T-helper 17 cell (primary cell): ENCODE measurements around the gene CD69. TPM values are rescaled to one million over a fixed set of nuclear protein-coding genes. Genes with fewer than 3 reads are reported as not detected.

Experiments
- ATAC-seq: fragments of 150-1000 bp; cut with Tn5 transposase; 2 replicates; pipeline ENCODE4 v1.10.0; 2021; ENCODE audit warnings: mild to moderate bottlenecking, moderate library complexity
- DNase-seq, 3 donors: peaks; one replicate each; pipeline versions ENCODE4 v3.0.0 to v3.0.0-alpha.2; 2020 to 2021
- H3K9me3 ChIP-seq: one replicate; pipeline ENCODE4 v1.7.0; 2013; ENCODE audit warnings: low read length, mild to moderate bottlenecking; ENCODE audit not compliant: control insufficient read depth, poor library complexity, severe bottlenecking
- H3K27ac Mint-ChIP-seq: one replicate; pipeline ENCODE4 v1.8.0; 2022; ENCODE audit warnings: mild to moderate bottlenecking, moderate library complexity, mixed read lengths
- H3K27me3 Mint-ChIP-seq: one replicate; pipeline ENCODE4 v1.8.0; 2022; ENCODE audit warnings: mixed read lengths
- H3K36me3 Mint-ChIP-seq: one replicate; pipeline ENCODE4 v1.8.0; 2022; ENCODE audit warnings: low read depth, mixed read lengths
- H3K4me1 Mint-ChIP-seq: one replicate; pipeline ENCODE4 v1.8.0; 2022; ENCODE audit warnings: mild to moderate bottlenecking, mixed read lengths
- H3K4me3 Mint-ChIP-seq: one replicate; pipeline ENCODE4 v1.8.0; 2022; ENCODE audit warnings: mild to moderate bottlenecking, moderate library complexity, mixed read lengths
- total RNA-seq, 4 donors: library from RNA in 2 of 4; stranded (reverse) in 2 of 4; gene quantifications; one replicate each; pipeline ENCODE4 v1.2.3 and lab custom pipeline; 2022 to 2026

Gene CD69
- total RNA-seq, 2 donors from 2014 or later: 1,001 to 1,104 TPM

DNA sequence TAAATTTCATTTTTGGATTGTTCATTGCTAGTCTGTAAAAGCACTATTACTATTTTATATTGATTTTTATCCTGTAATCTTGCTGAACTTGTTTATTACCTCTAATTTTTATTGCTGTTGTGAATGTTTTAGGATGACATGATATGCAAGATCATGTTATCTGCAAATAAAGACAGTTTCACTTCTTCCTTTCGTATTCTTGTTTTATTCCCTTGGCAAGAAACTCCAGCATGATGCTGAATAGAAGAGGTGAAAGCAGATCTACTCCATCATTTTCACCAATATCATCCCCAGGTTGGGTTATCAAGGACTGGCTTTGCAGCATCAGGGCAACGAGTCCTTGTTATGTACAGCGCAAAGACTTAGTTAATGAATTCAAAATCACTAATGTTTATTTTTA, 25.1 kb downstream of the CD69 start:
- peaks cover 19% of the 10 kb centered on the region for H3K4me1 Mint-ChIP-seq
- ATAC-seq (no peak), DNase-seq (no peak)
- no peak overlapping the region for H3K4me3 Mint-ChIP-seq
- H3K36me3 Mint-ChIP-seq: no peaks in the 10 kb centered on the region
- no peaks in the 10 kb centered on the region for H3K27me3 Mint-ChIP-seq
- no peak overlapping the region for H3K27ac Mint-ChIP-seq
- H3K9me3 ChIP-seq: no peaks in the 10 kb centered on the region

DNA sequence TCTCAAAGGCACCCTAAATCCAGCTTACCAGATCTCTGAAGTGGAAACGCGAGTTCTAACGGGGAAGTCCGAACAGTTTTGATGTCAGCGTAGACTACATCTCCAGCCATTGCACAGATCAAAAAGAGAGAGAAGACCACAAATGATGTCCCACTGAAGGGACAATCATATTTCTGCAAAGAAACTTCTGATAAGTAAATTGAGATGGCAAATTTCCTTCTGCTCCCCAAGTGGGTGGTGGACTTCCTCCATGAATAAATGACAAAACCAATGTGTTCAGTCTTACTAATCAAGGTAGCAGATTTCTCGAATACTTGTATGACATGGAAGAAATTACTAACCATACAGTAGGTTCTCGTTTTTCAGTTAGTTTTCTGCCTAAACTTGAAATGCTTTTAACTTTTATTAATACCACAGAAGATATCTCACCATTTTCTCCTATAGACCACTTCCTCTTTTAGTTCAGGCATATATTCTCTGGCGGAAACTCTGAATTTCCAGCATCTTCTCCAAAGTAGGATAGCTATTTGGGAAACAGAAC, 27.7 kb downstream of the CD69 start, which contains the start of gene CLECL1:
CLECL1 (minus strand) TSS at position 177 of the 541 bp plus-strand sequence.
- DNase-seq (no peak), ATAC-seq (no peak)
- no peaks in the 10 kb centered on the region for H3K36me3 Mint-ChIP-seq
- no peaks in the 10 kb centered on the region for H3K27me3 Mint-ChIP-seq
- H3K4me1 Mint-ChIP-seq: peaks cover 14% of the 10 kb centered on the region
- peak within 1 kb of the TSS; percentile 19 for H3K27ac Mint-ChIP-seq
- peak within 1 kb of the TSS; percentile 15 for H3K4me3 Mint-ChIP-seq
- no peaks in the 10 kb centered on the region for H3K9me3 ChIP-seq

DNA sequence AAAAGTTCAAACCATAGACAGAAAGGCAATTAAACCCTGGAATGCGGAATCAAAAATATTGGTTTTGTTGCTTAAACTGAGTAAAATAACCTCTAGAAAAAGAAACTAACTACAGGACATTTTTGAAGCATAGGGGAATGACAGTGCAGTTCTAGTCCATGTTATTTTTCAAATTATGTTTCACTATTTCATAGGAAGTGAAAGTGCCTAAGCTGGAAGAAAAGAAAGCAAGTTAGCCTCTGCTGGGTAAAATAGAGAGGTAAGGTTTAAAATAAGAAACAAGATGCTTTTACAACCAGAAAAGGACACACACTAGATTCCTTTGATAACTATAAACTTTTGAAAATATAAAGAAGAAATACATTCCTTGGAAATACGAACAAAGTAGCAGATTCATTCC, 28.9 kb downstream of the CD69 start:
- Mint-ChIP-seq H3K4me1 (peaks cover 10% of the 10 kb centered on the region), H3K4me3 (no peak overlapping the region), H3K27me3 (no peaks in the 10 kb centered on the region), H3K27ac (peak overlapping the region; percentile 19), H3K36me3 (no peaks in the 10 kb centered on the region)
- H3K9me3 ChIP-seq: no peaks in the 10 kb centered on the region
- peak; percentile 36 for ATAC-seq
- DNase-seq: no peak

DNA sequence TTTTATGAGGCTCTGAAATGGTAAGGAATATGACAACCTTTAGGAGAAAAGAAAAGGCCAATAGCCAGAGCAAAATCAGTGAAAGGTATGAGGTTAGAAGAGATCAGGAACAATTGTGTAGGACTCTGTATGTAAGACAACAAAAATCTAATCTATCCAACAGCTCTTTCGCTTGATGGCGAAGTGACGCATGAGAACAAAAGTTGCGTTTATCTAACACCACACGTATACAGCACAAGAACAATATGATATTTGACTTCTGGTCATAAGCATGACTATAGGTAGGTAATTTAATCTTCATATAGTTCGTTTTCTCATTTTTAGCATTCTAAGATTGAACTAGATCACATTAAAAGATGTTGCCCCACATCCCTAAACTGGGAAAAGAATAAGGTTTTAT, 29.3 kb downstream of the CD69 start:
- Mint-ChIP-seq H3K4me1 (peaks cover 6% of the 10 kb centered on the region), H3K27me3 (no peaks in the 10 kb centered on the region), H3K27ac (peak overlapping the region; percentile 19), H3K36me3 (no peaks in the 10 kb centered on the region), H3K4me3 (no peak overlapping the region)
- ATAC-seq (no peak), DNase-seq (no peak)
- no peaks in the 10 kb centered on the region for H3K9me3 ChIP-seq

DNA sequence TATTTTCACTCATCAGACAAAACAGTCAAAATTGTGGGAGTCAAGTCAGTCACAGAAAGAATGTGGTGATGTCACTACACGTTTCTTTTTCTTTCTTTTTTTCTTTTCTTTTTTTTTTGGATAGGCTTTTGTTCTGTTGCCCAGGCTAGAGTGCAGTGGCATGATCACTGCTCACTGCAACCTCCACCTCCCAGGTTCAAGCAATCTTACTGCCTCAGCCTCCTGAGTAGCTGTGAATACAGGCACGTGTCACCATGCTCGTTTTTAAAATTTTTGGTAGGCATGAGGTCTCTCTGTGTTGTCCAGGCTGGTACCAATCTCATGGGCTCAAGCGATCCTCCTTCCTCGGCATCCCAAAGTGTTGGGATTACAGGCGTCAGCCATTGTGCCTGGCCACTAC, 30.1 kb downstream of the CD69 start:
- H3K27ac Mint-ChIP-seq: no peak overlapping the region
- no peaks in the 10 kb centered on the region for H3K36me3 Mint-ChIP-seq
- DNase-seq (no peak), ATAC-seq (no peak)
- H3K4me3 Mint-ChIP-seq: no peak overlapping the region
- no peaks in the 10 kb centered on the region for H3K27me3 Mint-ChIP-seq
- no peaks in the 10 kb centered on the region for H3K9me3 ChIP-seq
- peaks cover 4% of the 10 kb centered on the region for H3K4me1 Mint-ChIP-seq

DNA sequence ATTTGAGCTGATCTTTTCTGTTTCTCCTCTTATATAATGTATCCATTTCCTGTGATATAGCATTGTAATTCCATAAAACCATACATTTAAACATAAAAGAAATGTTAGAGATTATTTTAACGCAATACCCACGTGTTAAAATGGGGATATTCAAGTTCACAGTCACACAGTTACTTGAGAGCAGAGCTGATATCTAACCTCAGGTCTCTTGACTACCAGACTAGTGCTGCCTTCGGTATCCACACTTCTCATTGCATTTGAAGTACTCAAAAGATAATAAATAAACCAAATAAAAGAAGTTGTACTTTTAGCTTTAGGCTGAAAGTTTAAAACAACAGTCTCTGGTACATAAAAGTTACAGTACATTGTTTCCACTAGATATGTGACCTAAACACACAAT, 30.7 kb downstream of the CD69 start:
- no peaks in the 10 kb centered on the region for H3K9me3 ChIP-seq
- DNase-seq (no peak), ATAC-seq (no peak)
- no peaks in the 10 kb centered on the region for H3K27me3 Mint-ChIP-seq
- H3K4me1 Mint-ChIP-seq: peaks cover 4% of the 10 kb centered on the region
- H3K4me3 Mint-ChIP-seq: no peak overlapping the region
- no peaks in the 10 kb centered on the region for H3K36me3 Mint-ChIP-seq
- no peak overlapping the region for H3K27ac Mint-ChIP-seq

DNA sequence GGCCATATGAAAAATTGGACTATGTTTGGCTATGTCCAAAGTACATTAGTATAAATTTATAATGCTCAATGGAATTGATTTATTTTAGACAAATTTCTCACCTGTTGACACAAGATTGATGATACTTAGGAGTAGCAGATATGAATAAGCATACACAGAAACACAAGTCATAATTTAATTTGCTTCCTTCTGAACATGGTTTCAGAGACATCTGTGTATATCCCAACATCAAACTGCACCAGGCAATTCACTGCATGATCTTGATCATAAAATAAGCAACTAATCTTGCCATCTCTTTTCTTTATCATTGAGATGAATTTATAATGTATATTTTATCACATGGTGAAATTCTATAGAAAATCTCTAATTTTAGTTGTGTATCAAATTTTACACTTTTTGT, 31.6 kb downstream of the CD69 start:
- H3K27ac Mint-ChIP-seq: no peak overlapping the region
- no peaks in the 10 kb centered on the region for H3K36me3 Mint-ChIP-seq
- no peak for DNase-seq
- no peaks in the 10 kb centered on the region for H3K9me3 ChIP-seq
- no peak for ATAC-seq
- H3K27me3 Mint-ChIP-seq: no peaks in the 10 kb centered on the region
- no peak overlapping the region for H3K4me3 Mint-ChIP-seq
- H3K4me1 Mint-ChIP-seq: peaks cover 4% of the 10 kb centered on the region

DNA sequence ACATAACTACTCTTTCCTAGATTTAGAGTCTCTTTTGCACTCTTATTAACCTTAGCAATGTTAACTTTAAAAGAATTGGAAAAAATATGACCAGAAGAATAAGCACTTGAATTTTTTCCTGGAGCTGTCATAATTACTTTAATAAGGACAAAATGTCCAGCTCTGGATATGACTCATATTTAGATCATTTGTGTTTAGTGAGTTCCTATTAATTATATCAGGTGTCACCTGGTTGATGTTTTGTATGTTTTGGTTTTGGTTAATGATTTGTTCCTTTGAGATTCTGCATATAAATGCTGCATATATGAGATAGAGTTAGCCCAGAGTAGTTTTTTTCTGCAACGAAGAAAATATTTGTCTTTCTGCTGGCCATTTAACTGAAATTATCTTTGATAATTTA, 32.9 kb downstream of the CD69 start:
- ATAC-seq (no peak), DNase-seq (no peak)
- H3K36me3 Mint-ChIP-seq: no peaks in the 10 kb centered on the region
- H3K4me3 Mint-ChIP-seq: no peak overlapping the region
- no peak overlapping the region for H3K27ac Mint-ChIP-seq
- H3K4me1 Mint-ChIP-seq: peaks cover 4% of the 10 kb centered on the region
- peaks cover 7% of the 10 kb centered on the region for H3K27me3 Mint-ChIP-seq
- H3K9me3 ChIP-seq: no peaks in the 10 kb centered on the region

DNA sequence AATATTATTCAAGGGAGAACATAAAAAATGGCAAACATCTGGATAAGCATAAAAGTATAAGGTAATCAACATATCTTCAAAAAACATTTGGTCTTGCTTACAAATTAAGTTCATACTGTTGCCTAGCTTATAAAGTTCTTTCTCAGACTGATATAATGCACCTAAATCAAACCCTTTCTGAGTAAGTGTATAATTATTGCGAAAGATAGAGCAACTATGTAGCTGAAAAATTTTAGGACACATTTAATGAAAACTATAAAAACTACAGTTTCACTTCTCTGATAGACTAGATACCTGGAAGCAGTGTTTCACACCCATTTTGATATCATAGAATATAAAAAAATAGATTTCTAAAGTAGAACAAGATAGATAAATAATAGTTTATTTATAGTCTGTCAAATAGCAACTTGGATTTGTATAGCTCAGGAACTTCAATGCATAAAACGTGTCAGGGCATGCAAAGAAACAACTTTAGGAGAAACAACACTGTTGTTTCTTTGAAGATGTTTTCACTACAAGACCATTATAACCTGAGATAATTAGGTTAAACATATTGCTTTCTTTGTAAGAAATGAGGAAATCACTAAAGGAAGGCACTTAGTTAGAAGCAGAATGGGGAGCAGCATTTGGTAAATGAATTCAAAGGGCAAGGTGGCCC, 35.4 kb downstream of the CD69 start:
- DNase-seq: no peak
- H3K27ac Mint-ChIP-seq: no peak overlapping the region
- no peak for ATAC-seq
- peaks cover 2% of the 10 kb centered on the region for H3K4me1 Mint-ChIP-seq
- H3K36me3 Mint-ChIP-seq: no peaks in the 10 kb centered on the region
- H3K4me3 Mint-ChIP-seq: no peak overlapping the region
- H3K9me3 ChIP-seq: no peaks in the 10 kb centered on the region
- H3K27me3 Mint-ChIP-seq: peaks cover 7% of the 10 kb centered on the region

DNA sequence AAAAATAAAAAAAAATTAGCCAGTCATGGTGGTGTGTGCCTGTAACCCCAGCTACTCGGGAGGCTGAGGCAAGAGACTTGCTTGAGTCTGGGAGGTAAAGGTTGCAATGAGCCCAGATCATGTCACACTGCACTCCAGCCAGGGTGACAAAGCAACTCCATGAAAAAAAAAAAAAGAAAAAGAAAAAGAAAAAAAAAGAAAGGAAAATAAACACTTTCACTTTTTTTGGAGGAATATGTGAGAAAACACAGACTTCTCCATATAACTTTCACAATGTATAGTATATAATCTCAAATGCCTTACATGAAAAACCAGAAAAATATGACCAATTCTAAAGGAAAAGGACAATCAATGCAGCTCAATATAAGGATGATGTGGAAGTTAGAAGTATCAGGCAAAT, 36.7 kb downstream of the CD69 start:
- no peaks in the 10 kb centered on the region for H3K9me3 ChIP-seq
- Mint-ChIP-seq H3K27ac (no peak overlapping the region), H3K27me3 (peaks cover 7% of the 10 kb centered on the region), H3K36me3 (no peaks in the 10 kb centered on the region), H3K4me1 (peaks cover 2% of the 10 kb centered on the region), H3K4me3 (no peak overlapping the region)
- ATAC-seq (no peak), DNase-seq (no peak)

DNA sequence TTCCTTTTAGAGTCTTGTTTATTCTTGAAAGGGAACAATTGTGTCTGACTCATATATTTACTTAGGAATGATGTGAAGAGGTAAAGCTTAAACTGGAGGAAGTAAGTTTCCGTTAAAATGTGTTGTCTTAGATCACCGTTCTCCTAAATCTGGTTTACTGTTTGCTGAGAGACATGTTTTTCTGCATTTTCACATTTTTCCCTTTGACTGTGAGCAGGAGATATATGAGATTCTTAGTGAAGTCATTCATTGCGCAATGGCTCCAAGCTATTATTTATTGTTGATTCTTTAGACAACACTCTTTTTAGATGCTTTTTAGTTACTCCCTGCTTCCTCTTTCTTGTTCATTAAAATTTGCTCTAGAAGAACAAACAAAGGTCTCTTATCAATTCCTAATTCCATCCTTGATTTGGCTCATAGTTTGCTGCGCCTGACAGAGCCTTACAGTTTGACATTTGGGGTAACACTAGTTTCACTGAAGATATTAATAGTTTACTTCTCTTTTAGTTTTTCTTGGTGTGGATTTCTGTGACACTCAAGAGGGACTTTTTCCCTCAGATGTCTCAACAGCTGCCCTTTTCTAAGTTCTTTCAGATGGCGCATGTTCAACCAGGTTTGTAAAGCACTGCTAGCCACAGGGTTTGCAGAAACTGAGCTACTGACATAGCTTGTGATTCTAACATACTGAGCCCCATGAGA, 39.2 kb downstream of the CD69 start:
- Mint-ChIP-seq H3K27me3 (peaks cover 7% of the 10 kb centered on the region), H3K4me3 (no peak overlapping the region), H3K4me1 (peaks cover 4% of the 10 kb centered on the region), H3K36me3 (no peaks in the 10 kb centered on the region), H3K27ac (peak overlapping the region; percentile 32)
- ATAC-seq (peak; percentile 41), DNase-seq (no peak)
- no peaks in the 10 kb centered on the region for H3K9me3 ChIP-seq

DNA sequence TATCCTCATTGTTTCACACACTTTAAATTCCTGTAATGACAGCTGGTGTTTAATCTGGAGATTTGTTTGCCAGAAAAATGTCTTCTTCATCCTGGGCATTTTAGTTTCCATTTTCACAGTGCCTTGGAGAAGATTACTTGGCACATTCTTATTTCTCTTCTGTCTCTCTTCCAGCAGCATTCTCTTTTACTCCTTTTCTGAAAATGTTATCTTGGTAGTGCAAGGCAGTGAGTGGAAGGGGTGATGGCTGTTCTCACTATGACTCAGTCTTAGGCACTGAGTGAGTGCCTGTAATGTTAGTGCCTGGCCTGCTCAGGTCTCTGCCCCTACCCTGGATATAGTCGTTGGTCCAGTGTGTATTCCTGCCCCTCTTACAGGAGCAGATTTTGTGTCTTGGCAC, 40.9 kb downstream of the CD69 start:
- peaks cover 7% of the 10 kb centered on the region for H3K27me3 Mint-ChIP-seq
- H3K36me3 Mint-ChIP-seq: no peaks in the 10 kb centered on the region
- DNase-seq (no peak), ATAC-seq (no peak)
- no peaks in the 10 kb centered on the region for H3K9me3 ChIP-seq
- peaks cover 10% of the 10 kb centered on the region for H3K4me1 Mint-ChIP-seq
- no peak overlapping the region for H3K27ac Mint-ChIP-seq
- peak overlapping the region; percentile 31 for H3K4me3 Mint-ChIP-seq

DNA sequence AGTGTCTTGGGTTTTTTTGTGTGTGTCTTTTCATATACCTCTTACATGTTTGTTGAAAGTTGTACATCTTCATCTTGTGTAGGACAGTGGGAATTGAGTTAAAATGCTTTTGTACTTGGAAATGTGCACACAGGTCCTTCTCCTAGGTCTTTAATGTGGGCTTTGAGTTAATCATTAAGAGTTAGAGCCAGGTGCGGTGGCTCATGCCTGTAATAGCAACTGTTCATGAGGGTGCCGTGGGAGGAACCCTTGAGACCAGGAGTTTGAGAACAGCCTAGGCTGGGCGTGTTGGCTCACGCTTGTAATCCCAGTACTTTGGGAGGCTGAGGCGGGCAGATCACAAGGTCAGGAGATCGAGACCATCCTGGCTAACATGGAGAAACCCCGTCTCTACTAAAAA, 41.7 kb downstream of the CD69 start:
- H3K9me3 ChIP-seq: no peaks in the 10 kb centered on the region
- H3K27ac Mint-ChIP-seq: no peak overlapping the region
- H3K4me3 Mint-ChIP-seq: no peak overlapping the region
- DNase-seq (no peak), ATAC-seq (no peak)
- H3K36me3 Mint-ChIP-seq: no peaks in the 10 kb centered on the region
- H3K4me1 Mint-ChIP-seq: peaks cover 10% of the 10 kb centered on the region
- H3K27me3 Mint-ChIP-seq: peaks cover 7% of the 10 kb centered on the region
